Measurements from ENCODE around the gene FRMD4B.

GRCh38 chr3:69300296-69300695, 85.6 kb downstream of the FRMD4B start:
- TF ChIP-seq EZH2phosphoT487 (IDR thresholded peaks at IDR 0.05; ENCODE audit: insufficient read depth, low read depth), result no peak
- no peak for TF ChIP-seq EZH2 (IDR thresholded peaks at IDR 0.05; ENCODE audit: insufficient read depth, poor library complexity, severe bottlenecking)
